NCI-H146 treated with DMSO at 0.1 percent for 48 hours (cell line): ENCODE measurements around the gene KDM6A.
"Not testable (repeated sequence)": the region's sequence is repeated elsewhere in the genome, so short reads cannot be mapped to it uniquely, and the experiment has no call there.

Experiments
- DNase-seq: peaks from one replicate; lab custom pipeline; 2025; ENCODE audit not compliant: unreplicated experiment; lab: John Stamatoyannopoulos, UW

The KDM6A gene

DNA sequence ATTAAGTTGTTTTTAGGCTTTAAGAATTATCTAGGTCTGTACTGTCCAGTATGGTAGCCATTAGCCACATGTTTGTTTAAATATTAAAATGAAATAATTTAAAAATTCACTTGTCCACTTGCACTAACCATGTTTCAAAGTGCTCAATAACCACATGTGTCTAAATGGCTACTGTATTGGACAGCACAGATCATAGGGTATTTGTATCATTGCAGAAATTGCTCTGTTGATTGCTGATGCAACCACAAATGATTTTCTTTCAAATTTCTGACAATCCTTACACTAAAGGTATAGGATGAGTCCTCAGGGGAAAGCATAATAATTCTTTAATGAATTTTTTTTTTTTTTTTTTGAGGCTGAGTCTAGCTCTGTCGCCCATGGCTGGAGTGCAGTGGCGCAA is 84.9 kb downstream of the KDM6A start:
- DNase-seq = no peak

DNA sequence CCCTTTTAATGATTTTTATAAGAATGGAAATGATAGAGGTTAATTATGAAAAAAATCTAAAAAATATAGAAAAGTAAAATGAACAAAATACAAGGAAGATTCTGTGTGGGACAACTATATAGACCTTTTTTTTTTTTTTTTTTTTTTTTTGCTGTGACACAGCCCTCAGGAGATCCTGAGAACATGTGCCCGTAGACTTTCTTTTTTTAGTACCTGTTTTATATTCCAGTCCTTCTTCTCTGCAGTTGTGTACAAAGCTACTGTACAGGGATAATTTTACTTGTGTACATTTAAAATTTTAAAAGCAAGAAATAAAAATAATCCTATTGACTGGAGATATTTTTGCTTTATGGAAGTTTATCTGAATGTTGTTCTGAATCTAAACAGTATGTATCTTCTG is 85.5 kb downstream of the KDM6A start:
- no peak for DNase-seq

DNA sequence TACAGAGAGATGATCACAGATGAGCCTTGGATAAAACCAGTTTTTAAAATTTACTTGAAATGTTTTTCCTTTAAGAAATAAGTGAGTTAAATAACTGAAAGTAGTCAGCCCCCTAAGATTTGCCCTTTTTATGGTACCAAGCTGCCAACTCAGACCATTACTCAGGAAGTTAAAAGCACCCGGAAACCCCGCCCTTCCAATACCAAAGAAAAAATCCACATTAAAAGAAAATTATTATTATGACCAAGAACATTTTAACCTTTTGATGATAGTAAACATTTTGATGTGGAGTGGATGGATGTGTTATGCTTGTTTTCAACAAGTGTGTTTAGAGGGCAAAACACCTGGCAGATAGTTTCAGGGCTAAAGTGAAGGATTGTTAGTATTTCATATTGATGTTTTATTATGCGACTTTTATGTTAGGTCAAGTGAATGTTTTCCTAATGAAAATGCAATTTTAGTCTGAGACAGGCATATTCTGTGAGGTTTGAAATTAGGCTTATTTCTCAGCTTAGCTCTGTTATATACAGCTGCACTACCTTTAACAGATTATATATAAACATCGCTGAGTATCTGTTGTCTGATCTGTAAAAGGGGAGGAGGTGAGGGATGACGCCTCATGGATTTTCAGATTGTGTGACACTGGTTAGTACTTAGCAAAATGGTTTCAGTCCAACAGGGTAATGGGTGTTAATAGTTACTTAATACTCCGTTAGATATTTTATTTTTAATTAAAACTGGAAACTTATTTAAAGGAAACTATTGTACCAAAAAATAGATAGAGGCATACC is 89.0 kb downstream of the KDM6A start:
- DNase-seq = no peak

DNA sequence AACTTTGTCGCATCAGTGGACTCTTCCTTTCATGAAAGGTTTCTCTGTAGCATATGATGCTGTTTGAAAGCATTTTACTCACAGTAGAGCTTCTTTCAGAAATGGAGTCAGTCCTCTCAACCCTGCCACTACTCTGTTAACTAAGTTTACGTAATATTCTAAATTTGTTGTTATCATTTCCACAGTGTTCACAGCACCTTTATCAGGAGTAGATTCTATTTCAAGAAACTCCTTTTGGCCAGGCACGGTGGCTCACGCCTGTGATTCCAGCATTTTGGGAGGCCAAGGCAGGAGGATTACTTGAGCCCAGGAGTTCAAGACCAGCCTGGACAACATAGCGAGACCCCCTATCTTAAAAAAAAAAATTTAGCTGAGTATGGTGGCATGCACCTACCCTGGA is 90.0 kb downstream of the KDM6A start:
- no peak for DNase-seq

DNA sequence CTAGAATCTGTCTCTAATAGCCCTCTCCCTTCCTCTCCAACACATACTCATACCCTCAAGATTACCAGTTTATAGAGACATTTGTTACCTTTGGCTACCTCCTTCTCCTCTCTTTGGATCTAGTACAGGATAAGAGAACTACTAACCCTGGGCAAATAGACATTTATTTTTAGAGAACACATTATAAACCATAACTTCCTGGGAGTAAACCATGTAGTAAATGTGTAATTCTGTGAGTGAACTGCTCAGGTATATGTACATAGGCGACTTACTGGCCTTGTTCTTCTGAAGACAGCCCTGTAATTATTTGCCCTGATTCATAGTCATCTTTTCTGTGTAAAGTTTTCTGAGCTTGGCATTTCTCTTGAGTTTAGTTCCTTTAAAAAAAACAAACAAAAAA is 94.2 kb downstream of the KDM6A start:
- no peak for DNase-seq

DNA sequence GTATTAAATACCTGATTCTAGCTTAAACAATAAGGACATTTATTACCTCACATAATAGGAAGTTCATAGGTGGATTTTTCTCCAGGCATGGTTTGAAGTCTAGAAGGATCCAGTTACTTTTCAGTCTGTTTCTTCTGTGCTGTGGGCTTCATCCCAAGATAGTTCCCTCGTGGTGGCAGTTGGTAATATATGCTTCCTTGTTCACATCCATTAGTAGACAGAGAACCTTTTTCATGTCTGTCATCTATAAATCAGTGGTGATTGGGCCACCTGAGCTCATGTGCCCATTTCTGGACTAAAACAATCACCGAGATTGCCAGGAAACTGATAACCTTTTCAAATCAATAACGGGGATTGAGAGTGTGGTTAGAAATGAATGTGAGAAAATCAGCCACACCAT is 97.7 kb downstream of the KDM6A start:
- DNase-seq = no peak

DNA sequence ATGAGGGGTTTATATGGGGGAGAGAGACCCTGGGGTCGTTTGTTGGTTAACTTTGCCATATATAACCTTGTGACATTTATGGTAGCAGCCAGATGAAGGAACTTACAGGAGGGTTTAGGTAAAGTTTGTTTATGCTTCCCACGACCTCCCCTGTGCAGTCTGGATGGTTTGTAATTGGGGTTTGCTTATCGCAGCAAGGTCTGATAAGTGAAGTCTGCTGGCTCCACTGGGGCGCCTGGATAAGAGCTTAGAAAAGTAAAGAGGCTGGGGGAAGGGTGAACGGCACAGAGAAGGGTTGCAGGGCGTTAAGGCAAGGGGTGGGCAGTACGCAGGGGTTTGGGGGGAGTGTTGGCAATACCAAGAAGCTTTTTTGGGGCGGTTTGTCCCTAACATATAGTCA is 98.7 kb downstream of the KDM6A start:
- no peak for DNase-seq

DNA sequence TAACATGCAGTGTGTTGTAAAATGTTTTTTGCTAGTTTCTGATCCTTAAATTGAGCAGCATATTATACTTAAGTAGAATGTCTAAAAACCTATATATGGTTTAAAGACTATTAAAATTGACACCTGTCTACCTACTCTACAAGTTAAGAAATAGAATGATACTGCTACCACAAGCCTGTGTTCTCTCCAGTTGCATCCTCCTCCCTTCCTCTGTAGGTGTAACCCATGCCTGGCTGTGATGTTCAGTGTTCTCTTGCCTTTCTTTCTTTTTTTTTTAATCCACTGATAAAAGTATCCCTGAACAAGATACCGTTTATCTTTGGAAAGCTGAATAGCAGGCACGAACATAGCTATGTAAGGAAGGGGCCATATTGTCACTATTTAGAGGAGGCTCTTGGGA is 99.1 kb downstream of the KDM6A start:
- no peak for DNase-seq

DNA sequence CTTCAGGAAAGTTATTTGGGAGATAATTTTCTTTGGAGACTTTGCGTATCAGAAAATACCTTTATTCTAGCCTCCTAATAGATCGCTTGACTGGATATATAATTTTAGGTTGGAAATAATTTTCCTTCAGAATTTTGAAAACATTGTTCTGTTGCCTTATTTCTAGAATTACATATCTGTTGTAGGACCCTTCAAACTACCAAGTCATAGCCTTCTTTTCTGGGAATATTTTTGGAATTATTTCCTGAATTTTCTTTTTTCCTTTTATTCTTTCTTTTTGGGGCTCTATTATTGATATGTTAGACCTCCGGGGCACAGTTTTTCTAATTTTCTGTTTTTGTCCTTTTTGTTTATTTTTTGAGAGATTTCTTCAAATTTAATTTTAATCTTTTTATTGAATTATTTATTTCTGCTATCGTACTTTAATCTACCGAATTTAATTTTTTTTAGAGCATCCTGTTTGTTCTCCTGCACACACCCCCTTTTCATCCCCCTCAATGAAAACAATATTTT is 100.5 kb downstream of the KDM6A start:
- no peak for DNase-seq

DNA sequence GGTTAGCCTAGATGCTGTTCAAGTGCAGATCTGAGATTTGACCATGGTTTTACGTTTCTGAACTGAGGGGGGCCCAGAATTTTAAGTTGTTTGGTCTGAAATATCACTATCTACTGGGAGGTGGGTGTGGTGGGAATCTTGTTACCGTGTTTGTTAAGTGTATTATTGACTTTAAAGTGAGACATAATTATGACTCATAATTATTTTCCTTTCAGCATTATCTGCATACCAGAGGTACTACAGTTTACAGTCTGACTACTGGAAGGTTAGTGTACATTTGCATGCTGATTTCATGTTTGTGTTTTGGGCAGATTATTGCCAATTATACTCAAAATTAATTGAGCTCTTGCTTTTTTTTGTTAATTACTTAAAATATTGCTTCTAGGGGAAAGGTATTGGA is 101.5 kb downstream of the KDM6A start:
- DNase-seq = no peak

DNA sequence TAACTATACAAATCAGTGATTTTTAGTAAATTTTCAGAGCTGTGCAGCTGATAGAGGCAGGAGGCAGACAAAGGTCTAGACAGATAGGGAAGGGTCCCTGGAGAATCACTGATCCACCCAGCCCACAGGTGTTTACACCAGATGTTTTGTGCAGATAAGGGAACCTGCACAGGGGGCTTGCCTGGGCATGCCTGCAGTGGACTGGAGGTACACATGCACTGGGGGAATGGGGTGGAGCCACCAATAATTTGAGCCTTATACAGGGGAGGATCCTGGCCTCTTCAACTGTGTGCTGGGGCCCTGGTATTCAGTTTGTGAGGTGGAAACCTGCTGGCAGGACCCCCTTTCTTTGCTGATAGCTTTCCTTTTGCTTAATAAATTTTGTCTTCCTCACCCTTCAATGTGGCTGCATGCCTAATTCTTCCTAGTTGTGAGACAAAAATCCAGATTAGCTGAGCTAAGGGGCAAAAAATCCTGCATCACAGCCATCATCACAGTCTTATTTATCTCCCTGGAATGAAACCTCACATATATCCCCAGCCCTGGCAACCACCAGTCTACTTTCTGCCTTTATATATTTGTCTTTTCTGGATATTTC is 102.8 kb downstream of the KDM6A start:
- DNase-seq = no peak

DNA sequence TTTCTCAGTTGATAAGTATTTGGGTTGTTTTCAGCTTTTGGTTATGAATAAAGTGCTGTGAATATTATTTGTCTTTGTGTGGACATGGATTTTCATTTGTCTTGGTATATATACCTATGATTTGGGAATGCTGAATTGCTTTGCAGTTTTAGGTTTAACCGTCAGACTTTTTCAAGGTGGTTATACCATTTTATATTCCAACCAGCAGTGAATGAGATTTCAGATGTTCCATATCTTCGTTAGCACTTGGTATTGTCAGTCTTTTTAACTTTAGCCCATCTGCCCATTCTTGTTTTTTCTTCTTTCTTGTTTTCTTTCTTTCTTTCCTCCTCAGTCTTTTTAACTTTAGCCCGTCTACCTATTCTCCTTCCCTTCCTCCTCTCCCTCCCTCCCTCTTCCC is 106.0 kb downstream of the KDM6A start:
- DNase-seq = no peak

DNA sequence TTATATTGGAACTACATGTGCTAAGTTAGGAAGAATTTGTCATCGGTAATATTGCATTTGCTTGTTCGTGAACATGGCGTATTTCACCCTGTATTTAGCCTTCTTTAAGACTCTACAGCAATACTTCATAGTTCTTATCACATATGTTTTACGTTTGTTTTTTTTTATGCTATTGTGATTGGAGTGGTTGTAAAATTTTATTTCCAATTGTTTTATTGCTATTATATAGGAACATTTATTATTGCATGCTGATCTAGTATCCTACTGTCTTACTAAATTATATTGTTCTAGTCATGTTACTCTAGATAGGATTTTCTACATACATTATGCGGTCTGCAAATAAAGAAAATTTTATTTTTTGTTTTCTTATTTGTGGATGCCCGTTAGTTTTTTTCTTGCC is 107.4 kb downstream of the KDM6A start:
- no peak for DNase-seq

DNA sequence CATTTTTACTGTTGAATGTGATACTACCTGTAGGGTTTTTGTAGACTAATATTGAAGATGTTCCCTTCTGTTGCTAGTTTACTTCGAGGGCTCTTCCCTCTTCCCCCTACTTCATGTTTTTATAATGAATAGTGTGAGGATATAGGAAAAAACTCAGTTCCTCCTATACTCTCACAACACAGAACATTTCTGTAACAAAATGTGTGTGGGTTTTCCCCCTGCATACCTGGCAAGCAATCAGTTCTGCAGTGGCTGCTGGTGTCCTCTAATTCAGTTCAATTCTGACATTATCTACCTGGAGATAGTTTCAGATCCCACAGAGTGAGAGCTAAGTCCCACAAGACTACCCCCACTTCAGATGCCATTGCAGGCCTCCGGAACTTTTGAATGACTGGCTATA is 107.9 kb downstream of the KDM6A start:
- no peak for DNase-seq

DNA sequence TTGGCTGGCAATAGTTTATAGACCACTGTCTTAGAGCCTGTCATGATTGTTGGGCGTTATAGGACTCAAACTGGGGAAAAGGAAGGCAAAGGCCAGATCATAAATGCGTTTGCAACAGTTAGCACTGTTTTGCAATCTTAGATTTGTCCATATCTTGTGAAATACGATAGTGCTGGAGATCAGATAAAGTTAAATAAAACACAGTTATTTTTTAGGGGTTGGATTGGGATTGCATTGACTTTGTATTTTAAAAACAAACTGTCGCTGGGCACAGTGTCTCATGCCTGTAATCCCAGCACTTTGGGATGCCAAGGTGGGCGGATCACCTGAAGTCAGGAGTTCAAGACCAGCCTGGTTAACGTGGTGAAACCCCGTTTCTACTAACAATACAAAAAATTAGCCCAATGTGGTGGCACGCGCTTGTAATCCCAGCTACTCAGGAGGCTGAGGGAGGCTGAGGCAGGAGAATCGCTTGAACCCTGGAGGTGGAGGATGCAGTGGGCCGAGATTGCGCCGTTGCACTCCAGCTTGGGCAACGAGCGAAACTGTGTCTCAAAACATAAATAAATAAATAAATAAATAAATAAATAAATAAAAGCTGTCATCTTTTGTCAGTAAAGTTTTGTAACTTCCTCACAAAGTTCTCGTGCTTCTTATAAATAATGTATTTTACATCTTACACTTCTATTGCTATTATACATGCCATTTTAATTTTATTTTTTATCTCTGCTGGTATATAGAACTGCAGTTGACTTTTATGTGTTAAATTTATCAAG is 117.2 kb downstream of the KDM6A start:
- no peak for DNase-seq

DNA sequence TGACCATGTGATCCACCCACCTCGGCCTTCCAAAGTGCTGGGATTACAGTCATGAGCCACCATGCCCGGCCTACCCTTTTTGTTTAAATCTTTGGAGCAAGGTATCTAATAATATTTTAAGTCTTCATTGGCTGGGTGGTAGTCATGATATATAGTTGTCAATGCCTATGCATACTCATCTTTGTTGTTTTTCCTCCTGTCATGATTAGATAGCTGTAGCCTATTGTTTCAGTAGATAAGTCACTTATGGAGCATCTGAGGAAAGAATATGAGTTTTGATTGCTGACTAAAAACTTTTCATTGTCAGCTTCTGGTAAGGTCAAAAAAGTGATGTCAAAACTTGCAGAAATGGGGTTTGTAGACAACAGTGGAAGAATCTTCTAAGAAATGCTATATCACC is 119.8 kb downstream of the KDM6A start:
- no peak for DNase-seq

DNA sequence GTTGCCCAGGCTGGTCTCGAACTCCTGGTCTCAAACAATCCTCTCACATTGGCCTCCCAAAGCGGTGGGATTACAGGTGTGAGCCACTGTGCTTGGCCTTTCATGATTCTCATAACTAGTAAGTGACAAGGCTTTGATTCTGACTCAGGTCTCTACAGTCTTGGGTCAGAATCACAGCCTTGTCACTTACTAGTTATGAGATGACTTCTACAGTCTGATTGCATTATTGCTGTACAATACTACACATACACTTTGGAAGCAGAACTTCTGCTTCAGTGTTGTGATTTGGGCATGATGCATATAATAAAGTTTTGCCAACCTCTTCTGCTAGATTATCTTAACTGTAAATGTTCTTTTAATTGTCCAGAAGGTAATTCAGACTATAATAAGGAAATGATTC is 123.3 kb downstream of the KDM6A start:
- DNase-seq = no peak

DNA sequence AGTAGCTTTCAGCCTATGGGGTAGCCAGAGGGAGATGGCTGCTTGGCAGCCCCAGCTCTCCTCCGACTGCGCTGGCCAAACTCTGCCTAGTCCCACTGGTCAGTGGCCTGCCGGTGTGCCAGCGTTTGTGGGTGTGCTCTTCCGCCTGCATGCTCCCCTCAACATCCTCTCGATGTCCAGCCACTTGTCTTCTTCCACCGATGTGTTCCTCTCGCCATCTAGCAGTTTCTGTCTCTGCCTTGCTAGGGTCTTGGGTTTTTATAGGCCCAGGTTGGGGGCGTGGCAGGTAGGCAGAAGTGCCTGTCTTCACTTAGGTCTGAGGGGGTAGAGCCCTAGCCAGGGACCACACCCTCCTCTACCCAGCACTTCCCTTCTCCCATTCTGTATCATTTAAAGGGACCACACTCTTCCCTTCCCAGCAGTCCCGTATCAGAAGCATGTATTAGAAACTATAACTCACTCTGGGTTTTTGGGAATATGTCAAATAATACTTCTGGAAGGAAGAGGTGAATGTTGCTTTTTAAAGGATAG is 124.4 kb downstream of the KDM6A start:
- DNase-seq = no peak

DNA sequence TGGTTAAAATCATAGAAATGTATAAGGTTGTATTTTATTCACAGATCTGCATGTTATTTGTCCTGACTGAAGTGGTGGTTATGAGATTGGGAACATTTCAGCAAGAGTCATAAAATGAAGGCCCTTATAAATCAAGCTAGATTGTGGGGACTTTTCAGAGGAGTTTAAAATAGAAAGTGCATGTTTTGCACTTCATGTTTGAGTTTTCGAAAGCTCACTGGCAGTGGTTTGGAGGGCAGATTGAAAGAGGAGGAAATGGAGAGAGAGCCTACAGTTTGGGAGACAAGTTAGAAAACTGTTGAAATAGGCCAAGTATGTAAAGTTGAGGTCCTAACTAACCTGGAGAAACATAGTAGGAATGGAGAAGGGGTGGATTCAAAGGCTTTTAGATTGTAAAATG is 124.9 kb downstream of the KDM6A start:
- no peak for DNase-seq

DNA sequence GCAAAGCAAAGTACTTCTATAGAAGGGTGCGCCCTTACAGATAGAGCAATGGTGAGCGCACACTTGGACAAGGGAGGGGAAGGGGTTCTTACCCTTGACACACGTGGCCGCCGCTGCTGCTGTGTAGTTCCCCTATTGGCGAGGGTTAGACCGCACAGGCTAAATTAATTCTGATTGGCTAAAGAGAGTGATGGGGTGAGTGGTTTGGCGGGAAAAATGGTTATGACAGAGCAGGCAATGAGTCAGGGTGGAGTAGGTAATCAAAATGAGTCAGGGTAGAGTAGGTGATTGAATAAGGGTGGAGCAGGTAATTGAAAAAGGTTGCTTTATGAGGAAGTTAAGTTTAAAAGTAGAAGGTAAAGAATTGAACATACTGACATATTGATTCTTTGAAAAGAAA is 126.2 kb downstream of the KDM6A start:
- not testable (repeated sequence) for DNase-seq

DNA sequence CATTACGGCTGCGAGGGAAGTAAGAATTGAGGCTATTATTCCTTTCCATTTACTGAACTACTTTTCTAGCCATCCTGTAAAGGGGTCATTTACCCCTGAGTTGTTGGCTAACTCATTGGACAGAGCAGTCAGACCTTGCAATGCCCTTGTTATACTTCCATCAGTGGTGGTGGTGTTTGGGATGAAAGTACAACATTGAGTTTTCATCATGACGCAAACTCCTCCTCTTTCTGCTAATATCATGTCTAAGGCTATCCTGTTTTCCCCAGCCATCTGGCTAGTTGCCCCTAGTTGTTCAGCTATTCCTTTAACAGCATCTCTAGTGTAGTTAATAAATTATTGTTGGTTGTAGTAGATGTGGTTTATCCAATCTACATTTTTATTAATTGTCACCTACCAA is 126.9 kb downstream of the KDM6A start:
- not testable (repeated sequence) for DNase-seq

DNA sequence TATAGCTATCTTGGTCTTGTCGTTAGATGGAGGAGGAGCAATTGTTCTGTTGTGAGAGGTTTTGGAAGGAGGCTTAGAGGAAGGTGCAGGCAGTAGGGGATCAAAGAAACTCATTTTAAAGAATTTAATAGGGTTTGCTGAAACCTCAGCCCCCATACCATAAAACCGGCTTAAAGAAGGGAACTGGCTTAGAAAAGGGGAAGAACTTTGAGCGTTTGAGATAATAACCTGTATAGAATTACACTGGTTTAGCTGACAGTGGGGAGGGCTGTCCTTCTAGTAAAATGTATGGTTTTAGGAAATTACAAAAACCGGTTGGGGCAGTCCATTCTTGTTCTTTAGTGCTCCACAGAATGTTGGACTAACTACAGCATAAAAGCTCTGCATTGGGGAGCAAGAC is 128.1 kb downstream of the KDM6A start:
- DNase-seq = no peak
